ENCODE results near the gene RPS3. TPM values are rescaled to one million over a fixed set of nuclear protein-coding genes. Genes with fewer than 3 reads are reported as not detected.
A peak's percentile ranks its signal among the peaks of the same experiment; 100 is the strongest.

Gene RPS3
- total and polyA plus RNA-seq, 2 of the 13 experiments (the other 11 are each of a cell fraction or from before 2014, with no cell fraction given) = 2,143 to 3,616 TPM

- TF ChIP-seq EP300 (IDR thresholded peaks at IDR 0.05; ENCODE audit: low read depth in 2 of 2, low read length in 2 of 2) = 0 out of 4 replicates have a peak, but pooled peaks of 1 of the 2 experiments have one; percentile 5
- peak; percentile 39; the same call in 1 of the 2 replicates for TF ChIP-seq EP300 (CRISPR knock-in tag; IDR thresholded peaks at IDR 0.05; ENCODE audit: borderline replicate concordance)
- TF ChIP-seq ZNF274 (CRISPR knock-in tag; IDR thresholded peaks at IDR 0.05) = peak; percentile 86; the same call in 1 of the 2 replicates
- TF ChIP-seq ATAD3A (CRISPR knock-in tag; IDR thresholded peaks at IDR 0.05) = no peak
- TF ChIP-seq NCOA2 (CRISPR knock-in tag; IDR thresholded peaks at IDR 0.05) = peak; percentile 71
- TF ChIP-seq ZNF772 (CRISPR knock-in tag; IDR thresholded peaks at IDR 0.05) = peak; percentile 84
- peak; percentile 88 for TF ChIP-seq NR0B2 (CRISPR knock-in tag; IDR thresholded peaks at IDR 0.05)
- no peak for TF ChIP-seq ZNF746 (CRISPR knock-in tag; IDR thresholded peaks at IDR 0.05)
- peak; percentile 90 for TF ChIP-seq MED8 (CRISPR knock-in tag; IDR thresholded peaks at IDR 0.05; ENCODE audit: insufficient replicate concordance)
- peak; percentile 93; the same call in 1 of the 2 replicates for TF ChIP-seq AFF4 (CRISPR knock-in tag; IDR thresholded peaks at IDR 0.05)
- TF ChIP-seq HDAC1 (CRISPR knock-in tag; IDR thresholded peaks at IDR 0.05) = peak; percentile 93
- peak; percentile 68; the same call in 1 of the 2 replicates for TF ChIP-seq ZNF510 (CRISPR knock-in tag; IDR thresholded peaks at IDR 0.05; ENCODE audit: low read depth)
- TF ChIP-seq UBTF (CRISPR knock-in tag; IDR thresholded peaks at IDR 0.05) = peak; percentile 88
- no peak for TF ChIP-seq GPBP1L1 (CRISPR knock-in tag; IDR thresholded peaks at IDR 0.05)
- TF ChIP-seq ARID2 (CRISPR knock-in tag; IDR thresholded peaks at IDR 0.05; ENCODE audit: borderline replicate concordance) = no peak; the same call in 1 of the 2 replicates
- no peak for TF ChIP-seq MATR3 (CRISPR knock-in tag; IDR thresholded peaks at IDR 0.05)
- TF ChIP-seq ZNF724P (CRISPR knock-in tag; IDR thresholded peaks at IDR 0.05; ENCODE audit: borderline replicate concordance) = no peak
Observed at GRCh38 chr11:75399344-75400145, at the start of gene RPS3 (continued).

Measured in HepG2 (cell line).